ENCODE results near the gene ELANE. TPM values are rescaled to one million over a fixed set of nuclear protein-coding genes. Genes with fewer than 3 reads are reported as not detected.
"Not testable (repeated sequence)": the region's sequence is repeated elsewhere in the genome, so short reads cannot be mapped to it uniquely, and the experiment has no call there.

The ELANE gene
- total RNA-seq, 1 experiment from 2014 or later = not detected

DNA sequence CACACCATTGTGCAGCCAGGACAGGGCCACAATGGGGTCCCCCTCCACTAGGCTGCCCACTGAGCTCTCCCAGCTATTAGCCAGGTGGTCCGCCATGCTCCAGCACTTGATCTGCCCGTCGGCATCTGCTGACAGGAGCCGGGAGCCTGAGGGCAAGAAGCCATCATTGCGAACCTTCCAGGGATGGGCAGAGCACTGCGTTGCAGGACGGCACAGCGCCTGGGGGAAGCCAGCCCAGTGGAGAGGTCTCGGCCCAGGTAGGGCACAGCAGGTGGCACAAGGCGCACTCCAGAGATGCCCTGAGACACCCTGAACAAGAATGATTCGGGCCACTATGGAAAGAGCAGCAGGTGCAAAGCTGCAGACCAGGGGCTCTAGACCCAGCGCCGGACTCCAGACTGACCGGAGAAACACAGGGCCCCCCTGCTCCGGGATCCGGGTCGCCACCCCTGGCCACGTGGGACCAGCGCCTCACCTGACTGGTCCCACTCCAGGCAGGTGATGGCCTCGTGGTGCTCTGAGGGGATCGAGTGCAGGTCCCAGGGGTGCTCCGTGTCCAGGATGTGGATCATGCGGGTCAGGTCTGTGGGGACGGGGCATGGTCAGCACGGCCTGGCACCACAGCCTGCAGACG lies 37.7 kb downstream of the ELANE start:
- Histone ChIP-seq H2AFZ (ENCODE audit: low read length) (no peak overlapping the region), H4K20me1 (ENCODE audit: insufficient read depth, low read depth, low read length) (peaks cover 9% of the 10 kb centered on the region; the same call in 1 of the 2 replicates), H3K9me2 (replicated peaks; ENCODE audit: insufficient read depth, low read length) (no peaks in the 10 kb centered on the region), H3K36me3 (ENCODE audit: insufficient read depth, low read length) (0 out of 2 replicates have a peak, but pooled peaks cover 5% of the 10 kb centered on the region), H3K4me2 (ENCODE audit: low read depth, low read length, poor library complexity, severe bottlenecking) (no peak overlapping the region), H3K27ac (ENCODE audit: low read length) (no peak overlapping the region), H3K9me3 (ENCODE audit: low read length) (no peaks in the 10 kb centered on the region), H3K9ac (ENCODE audit: low read length) (no peak overlapping the region), H3K79me2 (ENCODE audit: low read length) (peaks cover 19% of the 10 kb centered on the region), H3K4me3 (ENCODE audit: low read length) (no peak overlapping the region), H3K27me3 (ENCODE audit: low read length) (no peaks in the 10 kb centered on the region), H3K4me1 (ENCODE audit: low read length) (peaks cover 12% of the 10 kb centered on the region)
- DNase-seq = no peak

DNA sequence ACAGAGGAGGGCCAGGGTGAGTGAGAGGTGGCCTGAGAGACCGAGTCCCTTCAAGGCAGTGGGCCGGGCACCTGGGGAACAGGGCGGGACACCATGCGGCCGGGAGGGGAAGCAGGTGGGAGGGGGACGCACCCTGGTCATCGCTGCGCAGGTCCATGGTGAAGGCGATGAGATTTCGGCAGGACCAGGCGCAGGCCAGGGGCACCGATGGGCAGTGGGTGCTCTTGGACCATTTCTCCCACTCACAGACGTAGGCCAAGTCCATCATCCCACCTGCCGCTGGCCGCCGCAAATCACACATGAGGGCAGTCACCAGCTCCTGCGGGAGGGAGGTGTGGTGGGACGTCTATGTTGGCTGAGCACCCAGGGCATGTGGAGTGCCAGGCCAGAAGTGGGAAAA lies 38.7 kb downstream of the ELANE start:
- no peak overlapping the region for H3K4me3 ChIP-seq (ENCODE audit: low read length)
- no peak for DNase-seq
- H3K9me2 ChIP-seq (replicated peaks; ENCODE audit: insufficient read depth, low read length) = no peaks in the 10 kb centered on the region
- H3K4me1 ChIP-seq (ENCODE audit: low read length) = peaks cover 12% of the 10 kb centered on the region
- 0 out of 2 replicates have a peak, but pooled peaks cover 5% of the 10 kb centered on the region for H3K36me3 ChIP-seq (ENCODE audit: insufficient read depth, low read length)
- H3K27me3 ChIP-seq (ENCODE audit: low read length) = no peaks in the 10 kb centered on the region
- no peak overlapping the region for H3K9ac ChIP-seq (ENCODE audit: low read length)
- no peak overlapping the region for H3K27ac ChIP-seq (ENCODE audit: low read length)
- H3K4me2 ChIP-seq (ENCODE audit: low read depth, low read length, poor library complexity, severe bottlenecking) = no peak overlapping the region
- peaks cover 9% of the 10 kb centered on the region; the same call in 1 of the 2 replicates for H4K20me1 ChIP-seq (ENCODE audit: insufficient read depth, low read depth, low read length)
- H2AFZ ChIP-seq (ENCODE audit: low read length) = no peak overlapping the region
- H3K9me3 ChIP-seq (ENCODE audit: low read length) = no peaks in the 10 kb centered on the region
- peaks cover 19% of the 10 kb centered on the region for H3K79me2 ChIP-seq (ENCODE audit: low read length)

DNA sequence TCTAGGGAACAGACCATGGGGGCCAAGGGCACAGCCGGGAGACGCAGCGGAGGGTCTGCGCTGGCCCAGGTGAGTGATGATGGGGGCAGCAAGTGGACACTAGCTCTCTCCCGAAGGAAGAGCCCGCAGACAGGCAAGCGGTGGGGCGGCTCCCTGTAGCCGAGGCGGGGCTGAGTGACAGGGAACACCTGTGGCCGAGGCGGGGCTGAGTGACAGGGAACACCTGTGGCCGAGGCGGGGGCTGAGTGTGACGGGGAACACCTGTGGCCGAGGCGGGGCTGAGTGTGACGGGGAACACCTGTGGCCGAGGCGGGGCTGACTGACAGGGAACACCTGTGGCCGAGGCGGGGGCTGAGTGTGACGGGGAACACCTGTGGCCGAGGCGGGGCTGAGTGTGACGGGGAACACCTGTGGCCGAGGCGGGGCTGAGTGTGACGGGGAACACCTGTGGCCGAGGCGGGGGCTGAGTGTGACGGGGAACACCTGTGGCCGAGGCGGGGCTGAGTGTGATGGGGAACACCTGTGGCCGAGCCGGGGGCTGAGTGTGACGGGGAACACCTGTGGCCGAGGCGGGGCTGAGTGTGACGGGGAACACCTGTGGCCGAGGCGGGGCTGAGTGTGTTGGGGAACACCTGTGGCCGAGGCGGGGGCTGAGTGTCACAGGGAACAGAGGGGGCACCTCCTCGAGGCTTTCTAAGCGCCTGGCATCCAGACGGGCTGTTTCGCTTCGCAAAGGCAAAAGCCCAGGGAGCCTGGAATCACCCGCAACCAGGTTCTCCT lies 39.5 kb downstream of the ELANE start:
- H2AFZ ChIP-seq (ENCODE audit: low read length); H4K20me1 ChIP-seq (ENCODE audit: insufficient read depth, low read depth, low read length); H3K27ac ChIP-seq (ENCODE audit: low read length); H3K9me2 ChIP-seq (replicated peaks; ENCODE audit: insufficient read depth, low read length); H3K36me3 ChIP-seq (ENCODE audit: insufficient read depth, low read length); H3K9me3 ChIP-seq (ENCODE audit: low read length); H3K27me3 ChIP-seq (ENCODE audit: low read length); DNase-seq: not testable (repeated sequence)
- Histone ChIP-seq H3K79me2 (ENCODE audit: low read length) (peaks cover 19% of the 10 kb centered on the region), H3K4me2 (ENCODE audit: low read depth, low read length, poor library complexity, severe bottlenecking) (peak overlapping the region; percentile 90), H3K9ac (ENCODE audit: low read length) (peak overlapping the region; percentile 91), H3K4me3 (ENCODE audit: low read length) (peak overlapping the region; percentile 84), H3K4me1 (ENCODE audit: low read length) (peaks cover 12% of the 10 kb centered on the region)

DNA sequence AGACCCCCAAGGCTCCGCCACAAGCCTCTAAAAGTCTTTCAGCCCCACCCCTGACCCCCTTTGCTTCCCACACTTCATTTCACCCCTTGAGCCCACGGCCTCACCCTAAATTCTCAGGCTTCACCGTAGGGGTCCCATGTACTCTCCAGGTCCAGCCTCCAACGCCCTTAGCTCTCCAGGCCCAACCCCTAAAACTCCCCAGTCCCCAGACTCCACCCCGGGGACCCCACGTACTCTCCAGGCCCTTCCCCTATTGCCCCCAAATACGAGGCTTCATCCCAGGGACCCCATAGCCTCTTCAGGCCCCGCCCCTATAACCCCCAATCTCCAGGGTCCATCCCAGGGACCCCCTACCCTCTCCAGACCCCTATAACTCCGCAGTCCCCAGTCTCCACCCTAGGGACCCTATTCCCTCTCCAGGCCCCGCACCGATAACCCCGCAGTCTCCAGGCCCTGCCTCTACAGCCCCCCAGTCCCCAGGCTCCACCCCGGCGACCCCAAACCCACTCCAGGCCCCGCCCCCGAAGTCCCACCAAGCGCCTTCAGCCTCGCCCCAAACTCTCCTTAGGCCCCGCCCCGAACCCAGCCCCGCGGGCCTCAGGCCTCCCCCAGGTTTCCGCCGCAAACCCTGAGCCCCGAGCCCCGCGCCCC lies 40.3 kb downstream of the ELANE start:
- peak overlapping the region; percentile 91 for H3K9ac ChIP-seq (ENCODE audit: low read length)
- no peaks in the 10 kb centered on the region for H3K9me2 ChIP-seq (replicated peaks; ENCODE audit: insufficient read depth, low read length)
- H3K27ac ChIP-seq (ENCODE audit: low read length) = peak overlapping the region; percentile 64
- H3K79me2 ChIP-seq (ENCODE audit: low read length) = peaks cover 19% of the 10 kb centered on the region
- no peak overlapping the region for H2AFZ ChIP-seq (ENCODE audit: low read length)
- peaks cover 9% of the 10 kb centered on the region; the same call in 1 of the 2 replicates for H4K20me1 ChIP-seq (ENCODE audit: insufficient read depth, low read depth, low read length)
- 0 out of 2 replicates have a peak, but pooled peaks cover 5% of the 10 kb centered on the region for H3K36me3 ChIP-seq (ENCODE audit: insufficient read depth, low read length)
- DNase-seq = peak; percentile 65
- peaks cover 12% of the 10 kb centered on the region for H3K4me1 ChIP-seq (ENCODE audit: low read length)
- H3K9me3 ChIP-seq (ENCODE audit: low read length) = no peaks in the 10 kb centered on the region
- H3K27me3 ChIP-seq (ENCODE audit: low read length) = no peaks in the 10 kb centered on the region
- peak overlapping the region; percentile 90 for H3K4me2 ChIP-seq (ENCODE audit: low read depth, low read length, poor library complexity, severe bottlenecking)
- peak overlapping the region; percentile 84 for H3K4me3 ChIP-seq (ENCODE audit: low read length)

DNA sequence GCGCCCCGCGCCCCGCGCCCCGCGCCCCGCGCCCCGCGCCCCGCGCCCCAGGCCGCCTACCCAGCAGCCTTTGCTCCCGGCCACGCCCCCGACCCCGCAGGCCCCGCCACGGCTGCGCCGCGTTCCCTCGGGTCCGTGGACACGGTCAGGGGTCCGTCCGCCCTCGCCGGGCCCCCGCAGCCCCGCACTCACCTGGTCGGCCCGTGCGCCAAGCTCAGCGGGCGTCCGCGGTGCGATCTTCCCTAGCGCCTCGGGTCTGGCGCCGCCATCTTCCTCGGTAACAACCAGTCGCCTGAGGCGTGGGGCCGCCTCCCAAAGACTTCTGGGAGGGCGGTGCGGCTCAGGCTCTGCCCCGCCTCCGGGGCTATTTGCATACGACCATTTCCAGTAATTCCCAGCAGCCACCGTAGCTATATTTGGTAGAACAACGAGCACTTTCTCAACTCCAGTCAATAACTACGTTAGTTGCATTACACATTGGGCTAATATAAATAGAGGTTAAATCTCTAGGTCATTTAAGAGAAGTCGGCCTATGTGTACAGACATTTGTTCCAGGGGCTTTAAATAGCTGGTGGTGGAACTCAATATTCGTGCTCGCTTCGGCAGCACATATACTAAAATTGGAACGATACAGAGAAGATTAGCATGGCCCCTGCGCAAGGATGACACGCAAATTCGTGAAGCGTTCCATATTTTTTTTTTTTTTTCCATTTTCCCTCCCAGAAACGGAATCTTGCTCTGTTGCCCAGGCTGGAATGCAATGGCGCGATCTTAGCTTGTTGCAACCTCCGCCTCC lies 41.0 kb downstream of the ELANE start, which contains the start of the genes MED16 and RNU6-9:
TSS of gene MED16 (minus strand) at position 294 of the 796 bp plus-strand sequence. CDS start 2,056 bp downstream, outside the sequence.
TSS of gene RNU6-9 (plus strand) at position 591 of the 796 bp plus-strand sequence.
- Histone ChIP-seq H3K4me2 (ENCODE audit: low read depth, low read length, poor library complexity, severe bottlenecking) (peak within 1 kb of the TSS; percentile 90), H3K9me2 (replicated peaks; ENCODE audit: insufficient read depth, low read length) (no peaks in the 10 kb centered on the region), H3K79me2 (ENCODE audit: low read length) (peaks cover 19% of the 10 kb centered on the region), H3K27ac (ENCODE audit: low read length) (peak within 1 kb of the TSS; percentile 66), H4K20me1 (ENCODE audit: insufficient read depth, low read depth, low read length) (peaks cover 9% of the 10 kb centered on the region; the same call in 1 of the 2 replicates), H3K4me3 (ENCODE audit: low read length) (peak within 1 kb of the TSS; percentile 84), H3K36me3 (ENCODE audit: insufficient read depth, low read length) (0 out of 2 replicates have a peak, but pooled peaks cover 5% of the 10 kb centered on the region), H3K4me1 (ENCODE audit: low read length) (peaks cover 12% of the 10 kb centered on the region), H3K27me3 (ENCODE audit: low read length) (no peaks in the 10 kb centered on the region), H2AFZ (ENCODE audit: low read length) (no peak within 1 kb of the TSS; the same call in 1 of the 2 replicates), H3K9me3 (ENCODE audit: low read length) (no peaks in the 10 kb centered on the region), H3K9ac (ENCODE audit: low read length) (peak within 1 kb of the TSS; percentile 91)
- DNase-seq = peak; percentile 97

DNA sequence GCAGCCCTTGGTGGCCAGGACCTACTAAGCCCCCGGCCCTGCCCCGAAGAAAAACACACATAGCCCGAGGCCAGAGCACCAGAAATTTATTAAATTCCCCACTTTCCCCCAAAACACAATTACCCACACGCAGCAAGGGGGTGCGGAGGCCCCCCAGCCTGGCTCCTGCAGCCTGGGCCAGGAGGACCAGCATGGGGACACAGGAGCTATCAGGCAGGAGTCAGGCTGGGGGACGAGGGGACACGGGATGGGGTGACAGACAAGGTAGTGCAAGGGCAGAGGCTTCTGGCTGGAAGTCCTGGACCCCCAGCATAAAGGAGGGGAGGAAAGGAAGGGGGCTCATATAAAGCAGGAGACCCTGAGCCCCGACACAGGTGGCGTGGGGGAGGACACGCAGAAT lies 44.3 kb downstream of the ELANE start:
- no peak overlapping the region for H3K27ac ChIP-seq (ENCODE audit: low read length)
- no peak overlapping the region for H3K4me3 ChIP-seq (ENCODE audit: low read length)
- peaks cover 29% of the 10 kb centered on the region for H3K4me1 ChIP-seq (ENCODE audit: low read length)

DNA sequence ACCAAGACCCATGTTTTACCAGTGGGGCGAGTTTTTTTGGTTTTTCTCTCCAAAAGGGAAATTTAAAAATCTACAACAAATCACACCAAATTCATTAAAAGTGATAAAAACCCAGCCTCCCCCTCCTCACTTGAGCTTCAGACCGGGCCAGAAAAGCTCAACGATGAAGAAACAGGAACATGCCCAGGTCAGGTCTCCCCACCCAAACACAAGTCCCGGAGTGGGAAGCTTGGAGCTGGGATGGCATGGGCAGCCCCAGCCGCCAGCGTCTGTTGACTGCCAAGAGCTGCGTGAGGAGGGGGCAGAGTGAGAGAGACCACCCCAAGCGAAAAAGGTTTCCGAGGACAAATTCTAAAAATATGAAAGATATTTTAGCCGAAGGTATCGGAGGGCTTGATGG lies 44.9 kb downstream of the ELANE start:
- DNase-seq = no peak
- peaks cover 27% of the 10 kb centered on the region for H3K4me1 ChIP-seq (ENCODE audit: low read length)
- H3K27ac ChIP-seq (ENCODE audit: low read length) = no peak overlapping the region
- H3K9me3 ChIP-seq (ENCODE audit: low read length) = no peaks in the 10 kb centered on the region
- no peaks in the 10 kb centered on the region for H3K36me3 ChIP-seq (ENCODE audit: insufficient read depth, low read length)
- no peak overlapping the region for H3K4me3 ChIP-seq (ENCODE audit: low read length)
- H2AFZ ChIP-seq (ENCODE audit: low read length) = no peak overlapping the region
- H3K27me3 ChIP-seq (ENCODE audit: low read length) = no peaks in the 10 kb centered on the region
- no peaks in the 10 kb centered on the region for H3K9me2 ChIP-seq (replicated peaks; ENCODE audit: insufficient read depth, low read length)
- peaks cover 21% of the 10 kb centered on the region; the same call in 1 of the 2 replicates for H4K20me1 ChIP-seq (ENCODE audit: insufficient read depth, low read depth, low read length)
- no peak overlapping the region for H3K9ac ChIP-seq (ENCODE audit: low read length)
- H3K4me2 ChIP-seq (ENCODE audit: low read depth, low read length, poor library complexity, severe bottlenecking) = no peak overlapping the region
- H3K79me2 ChIP-seq (ENCODE audit: low read length) = peaks cover 6% of the 10 kb centered on the region

More for the DNA sequence above, 44.3 kb downstream of the ELANE start:
- DNase-seq = no peak
- no peaks in the 10 kb centered on the region for H3K9me3 ChIP-seq (ENCODE audit: low read length)
- peaks cover 8% of the 10 kb centered on the region for H3K79me2 ChIP-seq (ENCODE audit: low read length)
- no peaks in the 10 kb centered on the region for H3K36me3 ChIP-seq (ENCODE audit: insufficient read depth, low read length)
- no peak overlapping the region for H3K4me2 ChIP-seq (ENCODE audit: low read depth, low read length, poor library complexity, severe bottlenecking)
- peaks cover 21% of the 10 kb centered on the region; the same call in 1 of the 2 replicates for H4K20me1 ChIP-seq (ENCODE audit: insufficient read depth, low read depth, low read length)
- no peaks in the 10 kb centered on the region for H3K9me2 ChIP-seq (replicated peaks; ENCODE audit: insufficient read depth, low read length)
- H3K27me3 ChIP-seq (ENCODE audit: low read length) = no peaks in the 10 kb centered on the region
- no peak overlapping the region for H2AFZ ChIP-seq (ENCODE audit: low read length)
- H3K9ac ChIP-seq (ENCODE audit: low read length) = no peak overlapping the region

All from Karpas-422 (cell line).